Right lung (tissue), 10 donors: ENCODE results near the gene KLHL7. TPM values are rescaled to one million over a fixed set of nuclear protein-coding genes. Genes with fewer than 3 reads are reported as not detected.

Experiments used
- DNase-seq, 2 donors: peaks; one replicate each; pipeline ENCODE4 v3.0.0-alpha.2; 2013
- long read RNA-seq, 8 donors: transcript quantifications; one replicate each; lab custom pipeline, GENCODE V29; 2026
- polyA plus RNA-seq, 5 donors: library from polyadenylated mRNA; unstranded; fragments of 120-200 nt; gene quantifications; one replicate each; pipeline versions ENCODE4 v1.2.1 to v1.2.3, GENCODE V29; 2013; ENCODE audit warnings: inconsistent platforms in 1 of 5, low replicate concordance in 1 of 5; ENCODE audit not compliant: insufficient read length in 5 of 5, insufficient read depth in 1 of 5

Gene KLHL7
- polyA plus RNA-seq, result 10 to 100 TPM; 38.4 to 62.3 (median 50.1) TPM
- long read RNA-seq, donor 1, full-length matches to known transcripts, result 20 of 20 reads
- long read RNA-seq, donor 1, partial matches to known transcripts, result 0 of 20 reads
- long read RNA-seq, donor 1, other reads (novel, unspliced or antisense), result 0 of 20 reads
- long read RNA-seq, donor 2, full-length matches to known transcripts, result 6 of 6 reads
- long read RNA-seq, donor 2, partial matches to known transcripts, result 0 of 6 reads
- long read RNA-seq, donor 2, other reads (novel, unspliced or antisense), result 0 of 6 reads
- long read RNA-seq, donor 3, full-length matches to known transcripts, result 15 of 15 reads
- long read RNA-seq, donor 3, partial matches to known transcripts, result 0 of 15 reads
- long read RNA-seq, donor 3, other reads (novel, unspliced or antisense), result 0 of 15 reads
- long read RNA-seq, donor 4, full-length matches to known transcripts, result 11 of 11 reads
- long read RNA-seq, donor 4, partial matches to known transcripts, result 0 of 11 reads
- long read RNA-seq, donor 4, other reads (novel, unspliced or antisense), result 0 of 11 reads
- long read RNA-seq, donor 5, full-length matches to known transcripts, result 20 of 28 reads
- long read RNA-seq, donor 5, partial matches to known transcripts, result 8 of 28 reads
- long read RNA-seq, donor 5, other reads (novel, unspliced or antisense), result 0 of 28 reads
- long read RNA-seq, donor 6, full-length matches to known transcripts, result 12 of 18 reads
- long read RNA-seq, donor 6, partial matches to known transcripts, result 6 of 18 reads
- long read RNA-seq, donor 6, other reads (novel, unspliced or antisense), result 0 of 18 reads
- long read RNA-seq, donor 7, full-length matches to known transcripts, result 15 of 15 reads
- long read RNA-seq, donor 7, partial matches to known transcripts, result 0 of 15 reads
- long read RNA-seq, donor 7, other reads (novel, unspliced or antisense), result 0 of 15 reads
- long read RNA-seq, donor 8, full-length matches to known transcripts, result 7 of 7 reads
- long read RNA-seq, donor 8, partial matches to known transcripts, result 0 of 7 reads
- long read RNA-seq, donor 8, other reads (novel, unspliced or antisense), result 0 of 7 reads

- peak; percentile 95 to 96 for DNase-seq
Observed at GRCh38 chr7:23105644-23106056, at the start of gene KLHL7. KLHL7 (plus strand) TSS chr7:23105785; CDS start chr7:23106027, 242 bp downstream.

DNA sequence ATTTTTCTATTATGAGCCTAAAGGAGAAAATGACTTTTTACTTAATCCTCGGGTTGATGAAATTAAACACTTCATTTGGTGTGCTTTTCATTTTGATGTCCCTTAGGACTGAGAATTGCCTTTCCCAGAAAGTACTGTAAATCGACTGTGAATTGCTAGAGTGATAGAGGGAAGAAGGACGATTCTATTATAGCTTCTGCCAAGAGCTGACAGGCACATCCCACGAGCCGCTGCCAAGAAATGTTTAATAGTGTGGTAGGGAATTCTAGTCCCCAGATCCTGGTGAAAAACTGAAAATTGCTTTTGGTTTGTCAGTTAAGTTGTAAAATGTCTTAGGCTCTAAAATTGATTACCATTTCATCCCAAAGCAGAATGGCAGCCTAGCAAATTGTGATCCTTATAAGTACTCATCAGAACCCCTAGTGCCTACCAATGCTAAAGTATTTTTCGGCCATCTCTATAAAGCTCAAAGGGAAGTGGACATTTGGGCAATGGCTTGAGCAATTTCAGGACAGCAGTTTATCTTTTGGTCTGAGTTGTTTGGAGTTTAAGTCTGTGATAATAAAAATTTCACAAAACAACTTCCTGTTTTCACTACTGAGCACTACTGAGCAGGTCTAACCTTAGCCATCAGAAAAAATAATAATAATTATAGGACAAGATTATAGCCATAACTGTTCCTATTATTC lies 47.0 kb upstream of the KLHL7 start:
- DNase-seq, result peak; percentile 67 to 73

GRCh38 chr7:23061327-23061726 lies 44.3 kb upstream of the KLHL7 start:
- no peak for DNase-seq

- DNase-seq, result no peak
Observed at GRCh38 chr7:23062452-23062851, 43.1 kb upstream of the KLHL7 start.

DNA sequence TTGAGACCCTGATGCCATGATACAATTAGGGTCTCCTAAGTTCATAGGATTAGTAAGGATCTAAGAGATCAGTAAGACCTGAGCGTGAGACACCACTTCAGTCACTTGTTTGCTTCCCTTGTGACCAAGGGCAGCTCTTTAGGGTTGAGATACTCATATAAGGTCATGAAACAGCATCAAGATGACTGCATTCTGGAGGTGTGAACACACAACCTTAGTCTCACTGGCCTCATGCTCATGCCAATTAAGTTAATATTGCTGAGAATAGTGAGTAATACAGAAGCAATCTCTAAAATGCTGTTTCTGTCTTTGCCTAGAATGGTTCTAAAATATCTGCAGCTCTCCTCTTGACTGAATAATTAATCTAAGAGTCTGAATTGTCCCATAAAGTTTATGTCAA lies 39.6 kb upstream of the KLHL7 start:
- DNase-seq, result no peak

DNA sequence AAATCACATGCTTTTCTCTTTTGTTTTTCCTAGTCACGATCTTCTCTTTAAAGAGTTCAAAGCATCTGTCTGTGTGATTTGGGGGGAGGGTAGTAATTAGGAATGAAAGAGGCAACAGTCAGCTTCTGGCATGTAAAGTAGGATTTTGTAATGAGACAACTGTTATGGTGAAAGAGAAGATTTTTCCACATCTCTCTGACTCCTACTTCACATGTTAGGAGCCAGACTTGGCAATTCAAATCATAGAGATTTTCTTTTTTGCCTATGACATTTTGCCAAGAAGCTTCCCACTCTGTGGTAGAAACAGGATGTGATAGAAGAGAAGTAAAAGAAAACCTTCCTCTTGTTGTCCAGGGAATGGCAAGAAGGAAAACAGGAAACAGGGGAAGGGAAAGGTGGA lies 38.3 kb upstream of the KLHL7 start:
- DNase-seq, result peak in 1 of 2 donors; percentile 53

DNA sequence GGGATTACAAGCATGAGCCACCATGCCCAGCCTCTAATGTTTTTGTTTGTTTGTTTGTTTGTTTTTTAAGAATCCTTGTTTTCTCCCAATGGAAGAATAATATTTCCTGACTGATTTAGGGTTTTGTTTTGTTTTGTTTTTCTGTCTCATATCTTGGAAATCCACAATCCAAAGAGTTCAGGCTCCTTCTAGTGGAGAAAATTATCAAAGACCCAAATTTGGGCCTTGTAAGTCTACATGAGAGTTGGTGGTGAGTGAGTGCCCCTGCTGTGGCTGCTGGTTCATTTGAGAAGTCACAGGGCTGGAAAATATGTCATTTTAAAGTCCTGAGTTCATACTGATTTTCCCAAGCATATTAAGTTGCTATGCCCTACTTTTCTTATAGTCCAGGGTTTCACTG lies 33.5 kb upstream of the KLHL7 start:
- DNase-seq, result no peak

GRCh38 chr7:23072922-23073321 lies 32.7 kb upstream of the KLHL7 start:
- no peak for DNase-seq

DNA sequence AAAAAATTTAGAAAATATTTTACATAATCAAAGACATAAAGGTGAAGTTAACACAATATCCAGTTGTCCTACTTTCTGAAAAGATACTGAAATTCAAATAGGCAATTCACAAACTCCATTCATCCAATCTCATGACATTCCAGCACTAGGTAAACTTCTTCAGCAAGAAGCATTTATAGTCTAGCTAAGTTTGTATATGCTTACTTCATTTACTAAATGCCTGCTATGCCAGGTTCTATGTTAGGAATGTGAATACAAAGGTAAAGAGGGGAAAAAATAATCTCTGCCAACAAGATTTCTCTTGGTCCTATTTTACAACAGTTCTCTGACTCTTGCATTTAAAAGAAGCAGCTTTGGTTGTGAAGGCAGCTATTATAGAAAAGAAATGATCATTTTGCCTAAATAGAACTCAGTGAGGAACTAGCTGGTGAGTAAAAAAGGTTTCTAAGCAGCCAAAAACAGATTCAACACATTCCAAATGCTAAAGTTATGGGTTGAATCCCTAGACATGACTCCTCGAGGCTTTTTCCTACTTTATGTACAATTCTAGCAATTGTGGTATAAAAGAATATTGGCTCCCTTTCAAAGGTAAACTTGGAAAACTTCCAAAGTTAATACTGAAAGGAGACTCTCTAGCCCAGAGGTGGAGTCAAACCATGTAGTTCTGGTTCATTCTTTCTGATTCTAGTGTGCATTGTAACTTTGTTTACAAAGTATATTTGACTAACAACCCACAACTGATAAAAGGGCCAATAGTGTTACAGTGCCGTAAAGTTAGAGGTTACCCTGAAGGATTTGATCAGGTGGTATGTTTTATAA lies 30.9 kb upstream of the KLHL7 start:
- peak in 1 of 2 donors; percentile 40 for DNase-seq

GRCh38 chr7:23075571-23075970 lies 30.0 kb upstream of the KLHL7 start:
- DNase-seq, result no peak

GRCh38 chr7:23076772-23077171 lies 28.8 kb upstream of the KLHL7 start:
- DNase-seq, result no peak

- no peak for DNase-seq
Observed at GRCh38 chr7:23093111-23093510, 12.5 kb upstream of the KLHL7 start.

DNA sequence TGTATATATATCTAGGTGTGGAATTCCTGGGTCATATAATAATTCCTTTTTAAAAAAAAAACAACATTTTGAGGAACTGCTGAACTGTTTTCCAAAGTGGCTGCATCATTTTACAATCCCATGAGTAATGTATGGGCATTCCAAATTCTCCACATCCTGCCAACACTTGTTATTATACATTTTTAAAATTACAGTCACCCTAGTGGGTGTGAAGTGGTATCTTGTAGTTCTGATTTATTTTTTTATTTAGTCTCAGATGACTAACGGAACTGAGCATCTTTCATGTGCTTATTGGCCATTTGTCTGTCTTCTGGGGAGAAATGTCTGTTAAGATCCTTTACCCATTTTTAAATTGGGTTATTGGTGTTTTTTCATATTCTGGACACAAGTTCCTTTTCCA lies 12.0 kb upstream of the KLHL7 start:
- DNase-seq, result no peak

GRCh38 chr7:23096518-23097290 lies 8.9 kb upstream of the KLHL7 start:
- DNase-seq, result no peak

GRCh38 chr7:23098029-23098428 lies 7.6 kb upstream of the KLHL7 start:
- DNase-seq, result no peak

- no peak for DNase-seq
Observed at GRCh38 chr7:23098460-23098859, 7.1 kb upstream of the KLHL7 start.

- no peak for DNase-seq
Observed at GRCh38 chr7:23100697-23101096, 4.9 kb upstream of the KLHL7 start.

GRCh38 chr7:23105086-23105643 lies 420 bp upstream of the KLHL7 start:
- no peak for DNase-seq

DNA sequence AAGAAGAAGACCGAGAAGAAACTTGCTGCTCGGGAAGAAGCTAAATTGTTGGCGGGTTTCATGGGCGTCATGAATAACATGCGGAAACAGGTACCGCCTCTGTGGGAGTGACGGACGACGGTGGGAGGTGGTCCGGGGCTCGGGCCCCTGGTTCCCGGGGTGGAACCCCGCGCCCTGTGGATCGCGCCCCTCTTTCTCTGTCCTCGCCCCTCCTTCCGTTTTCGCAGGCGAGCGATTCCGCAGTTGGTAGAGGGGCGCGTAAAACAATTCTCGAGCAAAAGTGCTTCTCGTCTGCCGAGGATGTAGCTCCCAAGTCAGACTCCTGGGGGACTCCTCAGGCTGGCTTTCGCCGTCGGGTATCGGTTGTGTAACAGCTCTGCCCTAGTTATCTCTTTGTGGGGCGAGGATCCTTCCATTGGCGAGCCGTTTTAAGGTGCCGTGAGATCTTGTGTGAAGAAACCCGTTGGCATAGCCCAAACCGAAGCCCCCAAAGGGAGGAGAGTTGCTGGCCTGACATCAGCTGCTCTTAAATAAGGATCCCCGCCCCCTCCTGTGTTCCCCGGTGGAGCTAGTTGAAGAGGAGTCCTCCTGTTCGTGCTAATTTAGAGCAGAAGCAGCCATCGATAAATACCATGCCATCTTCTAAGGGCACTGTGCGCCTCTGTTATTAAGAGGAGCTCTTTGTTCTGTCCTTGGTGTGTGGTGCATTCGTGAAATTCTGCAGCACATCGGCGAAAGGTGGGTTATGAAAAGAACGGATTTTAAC lies 655 bp downstream of the KLHL7 start:
- DNase-seq, result peak; percentile 58 to 68
